GM21367 (cell line): ENCODE data around the gene HIGD1A.
"Not testable (repeated sequence)": the region's sequence is repeated elsewhere in the genome, so short reads cannot be mapped to it uniquely, and the experiment has no call there.

Source experiments
- ATAC-seq: cut with Tn5 transposase; IDR thresholded peaks from one replicate; pipeline ENCODE4 v1.9.1; 2021; ENCODE audit not compliant: unreplicated experiment

Gene HIGD1A

GRCh38 chr3:42829628-42830436 lies 25.5 kb upstream of the HIGD1A start:
- ATAC-seq, result no peak

GRCh38 chr3:42829083-42829627 lies 24.9 kb upstream of the HIGD1A start:
- no peak for ATAC-seq

DNA sequence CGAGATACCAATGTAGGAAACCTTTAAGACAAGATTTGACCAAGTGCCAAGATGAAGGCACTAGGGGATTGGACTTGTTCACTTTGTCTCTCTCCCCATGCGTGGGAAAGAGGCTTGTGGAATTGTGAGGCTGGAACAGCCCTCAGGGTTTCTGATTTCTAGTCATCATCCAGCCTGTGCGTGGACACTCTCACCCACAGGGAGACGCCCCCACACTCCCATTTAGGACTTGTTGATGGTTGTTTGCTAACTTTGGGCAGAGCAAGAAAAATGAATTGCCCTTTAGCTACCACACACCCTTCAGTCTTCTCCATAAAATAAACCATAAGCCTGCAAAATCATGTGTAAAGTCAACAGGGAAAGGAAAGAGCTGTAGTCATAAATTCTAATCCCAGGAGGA lies 23.4 kb upstream of the HIGD1A start:
- ATAC-seq, result no peak

DNA sequence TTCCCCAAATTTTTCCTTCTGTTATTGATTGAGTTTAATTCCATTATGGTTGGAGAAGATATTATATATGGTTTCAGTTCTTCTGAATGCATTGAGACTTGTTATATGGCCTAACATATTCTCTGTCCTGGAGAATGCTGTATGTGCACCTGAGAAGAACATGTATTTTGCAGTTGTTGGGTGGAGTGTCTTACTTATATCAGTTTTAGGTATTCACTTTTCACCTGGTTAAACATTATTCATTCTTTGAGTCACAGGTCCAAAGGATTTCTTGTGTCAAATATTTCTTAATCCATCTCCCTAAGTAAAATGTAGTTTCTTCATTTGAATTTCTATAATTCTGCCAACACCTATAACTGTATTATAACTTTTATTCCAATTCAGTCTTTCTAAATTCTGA lies 22.7 kb upstream of the HIGD1A start:
- no peak for ATAC-seq

GRCh38 chr3:42826141-42826540 lies 21.9 kb upstream of the HIGD1A start:
- ATAC-seq, result no peak

GRCh38 chr3:42823351-42823750 lies 19.1 kb upstream of the HIGD1A start:
- ATAC-seq, result no peak

DNA sequence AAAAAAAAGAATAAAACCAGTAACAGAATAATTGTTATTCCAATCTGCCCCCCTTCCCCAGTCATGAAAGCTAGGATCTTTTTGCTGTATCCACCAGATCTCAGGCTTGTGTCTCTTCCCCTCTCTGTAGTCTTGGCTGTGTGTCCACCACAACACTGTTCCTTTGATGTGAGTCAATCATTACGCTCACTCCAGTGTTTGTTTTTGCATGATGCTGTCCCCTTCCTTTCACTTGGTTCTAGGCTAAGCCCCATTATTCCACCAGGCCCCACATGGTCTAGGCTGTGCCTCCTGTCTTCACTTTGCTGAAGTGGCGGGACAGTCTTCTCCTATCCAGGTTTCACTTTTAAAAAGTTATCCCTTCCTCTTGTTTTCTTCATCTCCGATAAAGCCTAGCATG lies 18.5 kb upstream of the HIGD1A start:
- no peak for ATAC-seq

DNA sequence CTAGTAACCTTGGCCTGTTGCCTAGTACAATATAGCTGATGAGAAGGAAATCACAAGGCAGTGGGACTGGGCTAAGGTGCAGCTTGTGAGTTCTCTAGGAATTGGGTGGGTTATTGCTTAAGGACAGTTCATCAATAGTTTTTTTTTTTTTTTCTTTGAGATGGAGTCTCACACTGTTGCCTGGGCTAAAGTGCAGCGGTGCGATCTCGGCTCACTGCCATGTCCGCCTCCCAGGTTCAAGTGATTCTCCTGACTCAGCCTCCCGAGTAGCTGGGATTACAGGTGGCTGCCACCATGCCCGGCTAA lies 16.4 kb upstream of the HIGD1A start:
- no peak for ATAC-seq

- no peak for ATAC-seq
Measured at GRCh38 chr3:42819351-42819965, 15.2 kb upstream of the HIGD1A start.

- no peak for ATAC-seq
Measured at GRCh38 chr3:42815826-42816225, 11.5 kb upstream of the HIGD1A start.

- ATAC-seq, result no peak
Measured at GRCh38 chr3:42814914-42815507, 10.7 kb upstream of the HIGD1A start.

DNA sequence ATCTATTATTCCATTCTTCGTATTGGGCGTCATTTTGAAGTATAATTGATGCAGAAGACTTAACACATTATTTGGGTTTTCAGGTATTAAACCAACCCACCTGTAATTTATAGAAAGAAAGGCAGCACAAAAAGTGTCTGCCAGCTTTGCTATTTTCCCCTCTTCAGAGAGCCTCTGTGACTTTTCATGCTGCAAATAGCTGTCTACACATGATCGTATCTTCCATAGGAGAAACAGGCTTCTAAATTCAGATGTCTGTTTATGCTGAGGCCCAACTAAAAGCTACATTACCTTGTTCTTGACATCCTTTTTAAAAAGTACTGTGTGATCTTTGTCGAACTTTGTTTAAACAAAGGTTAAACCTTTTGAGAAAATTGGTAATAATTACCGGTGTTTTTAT lies 10.0 kb upstream of the HIGD1A start:
- ATAC-seq, result no peak

DNA sequence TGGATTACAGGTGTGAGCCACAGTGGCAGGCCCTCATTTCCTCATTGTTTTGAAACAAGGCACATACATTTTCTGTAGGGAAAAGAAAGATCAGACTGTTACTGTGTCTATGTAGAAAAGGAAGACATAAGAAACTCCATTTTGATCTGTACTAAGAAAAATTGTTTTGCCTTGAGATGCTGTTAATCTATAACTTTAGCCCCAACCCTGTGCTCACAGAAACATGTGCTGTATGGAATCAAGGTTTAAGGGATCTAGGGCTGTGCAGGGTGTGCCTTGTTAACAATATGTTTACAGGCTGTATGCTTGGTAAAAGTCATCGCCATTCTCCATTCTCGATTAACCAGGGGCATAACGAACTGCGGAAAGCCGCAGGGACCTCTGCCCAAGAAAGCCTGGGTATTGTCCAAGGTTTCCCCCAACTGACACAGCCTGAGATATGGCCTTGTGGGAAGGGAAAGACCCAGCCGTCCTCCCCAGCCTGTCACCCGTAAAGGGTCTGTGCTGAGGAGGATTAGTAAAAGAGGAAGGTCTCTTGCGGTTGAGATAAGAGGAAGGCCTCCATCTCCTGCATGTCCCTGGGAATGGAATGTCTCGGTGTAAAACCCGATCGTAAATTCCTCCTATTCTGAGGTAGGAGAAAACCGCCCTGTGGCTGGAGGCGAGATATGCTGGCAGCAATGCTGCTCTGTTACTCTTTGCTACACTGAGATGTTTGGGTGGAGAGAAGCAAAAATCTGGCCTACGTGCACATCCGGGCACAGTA lies 7.0 kb upstream of the HIGD1A start:
- not testable (repeated sequence) for ATAC-seq

- ATAC-seq, result not testable (repeated sequence)
Measured at GRCh38 chr3:42810706-42811105, 6.4 kb upstream of the HIGD1A start.

- no peak for ATAC-seq
Measured at GRCh38 chr3:42809202-42809601, 4.9 kb upstream of the HIGD1A start, which contains the start of gene ACKR2. ACKR2 (plus strand) TSS chr3:42809445; CDS start chr3:42864503, 55,058 bp downstream.

DNA sequence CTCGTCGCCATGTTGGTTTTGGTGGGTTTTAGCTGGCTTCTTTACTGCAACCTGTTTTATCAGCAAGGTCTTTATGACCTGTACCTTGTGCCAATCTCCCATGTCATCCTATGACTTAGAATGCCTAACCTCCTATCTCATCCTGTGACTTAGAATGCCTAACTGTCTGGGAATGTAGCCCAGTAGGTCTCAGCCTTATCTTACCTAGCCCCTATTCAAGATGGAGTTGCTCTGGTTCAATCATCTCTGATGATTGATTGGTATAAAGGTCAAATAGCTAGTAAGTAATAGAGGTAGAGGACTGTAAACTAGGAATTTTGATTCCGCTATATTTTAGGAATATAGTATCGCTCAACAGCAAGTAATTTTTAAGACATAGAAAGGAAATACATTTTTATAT lies 3.6 kb upstream of the HIGD1A start:
- no peak for ATAC-seq

DNA sequence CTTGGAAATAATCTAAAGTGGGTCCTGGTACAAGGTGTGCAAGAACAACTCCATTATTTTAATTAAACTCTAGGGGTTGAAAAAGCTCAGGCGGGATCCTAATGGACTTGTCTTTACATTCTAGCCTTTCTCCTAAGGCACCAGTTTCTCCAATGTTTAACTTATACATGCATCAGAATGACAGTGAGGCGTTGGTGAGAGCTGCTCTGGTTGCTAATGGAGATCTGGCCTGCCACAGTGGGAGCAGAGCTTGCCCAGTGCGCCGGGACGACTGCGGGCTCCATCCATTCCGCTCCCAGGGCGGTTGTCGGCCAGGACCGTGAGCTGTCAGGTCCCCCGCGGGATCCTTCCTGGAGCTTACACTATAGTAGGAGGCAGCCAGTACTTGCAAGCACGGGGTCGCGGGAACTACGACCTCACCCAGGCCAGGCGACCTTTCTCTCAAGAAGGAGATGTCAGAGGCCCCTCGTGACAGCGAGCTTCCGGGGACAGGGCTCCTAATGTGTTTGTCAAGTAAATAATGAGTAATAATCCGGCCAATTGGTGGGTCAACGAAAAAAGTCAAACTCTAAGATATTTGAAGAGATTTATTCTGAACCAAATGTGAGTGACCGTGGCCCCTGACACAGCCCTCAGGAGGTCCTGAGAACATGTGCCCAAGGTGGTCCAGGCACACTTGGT lies 991 bp upstream of the HIGD1A start:
- no peak for ATAC-seq

DNA sequence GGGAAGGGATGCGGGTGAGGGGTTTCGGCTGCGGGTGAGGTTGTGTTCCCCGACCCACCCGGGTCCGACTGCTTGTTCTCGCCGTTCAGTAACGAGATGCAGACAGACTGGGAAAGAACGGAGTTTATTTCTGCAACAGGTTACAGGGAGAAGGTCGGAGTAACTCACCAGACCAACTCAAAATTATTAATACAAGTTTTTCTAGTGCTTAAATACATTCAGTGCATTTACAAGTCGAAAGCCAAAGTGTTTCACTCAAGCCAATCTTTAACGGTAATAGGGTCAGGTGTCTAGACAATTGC lies 492 bp upstream of the HIGD1A start:
- no peak for ATAC-seq

DNA sequence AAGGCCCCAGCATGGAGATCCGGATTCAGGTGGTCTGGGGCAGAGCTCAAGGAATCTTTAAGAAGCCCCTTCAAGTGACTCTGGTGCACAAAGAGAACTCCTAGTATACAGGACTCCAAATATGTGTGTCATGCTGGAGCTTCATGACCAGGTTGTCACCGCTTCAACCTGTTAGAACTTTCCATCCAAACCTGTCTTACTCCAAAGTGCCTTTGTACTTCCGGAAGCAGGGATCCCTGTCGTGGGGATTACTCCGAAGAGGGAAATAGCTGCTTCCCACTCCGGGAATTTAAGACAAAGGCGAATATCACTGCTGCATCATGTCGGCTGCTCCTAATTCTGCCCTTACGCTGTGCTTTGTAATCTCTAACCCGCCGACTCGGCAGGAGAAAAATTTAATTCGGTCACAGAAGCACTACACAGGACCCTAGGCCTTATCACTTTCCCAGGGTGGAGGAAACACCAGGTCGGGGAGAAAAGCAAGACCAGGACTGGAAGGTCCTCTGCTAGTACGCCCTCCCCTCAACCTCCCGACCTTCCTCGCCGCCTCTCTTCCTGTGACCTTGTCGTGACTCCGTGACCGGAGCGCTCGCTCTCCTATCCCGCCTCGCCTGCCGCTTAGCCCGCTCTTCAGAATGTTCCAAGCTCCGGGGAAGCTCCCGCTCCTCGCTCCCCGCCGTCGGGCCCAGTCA lies 730 bp downstream of the HIGD1A start:
- peak; percentile 18 for ATAC-seq

GRCh38 chr3:42802876-42803413 lies 1.3 kb downstream of the HIGD1A start:
- ATAC-seq, result no peak
